Left lung (tissue), 14 donors: ENCODE data around the gene WDR59. TPM values are rescaled to one million over a fixed set of nuclear protein-coding genes. Genes with fewer than 3 reads are reported as not detected.
A peak's percentile ranks its signal among the peaks of the same experiment; 100 is the strongest.

ENCODE experiments used
- ATAC-seq: fragments of 200-7000 bp; cut with Tn5 transposase; one replicate; pipeline ENCODE4 v1.9.1; 2020; ENCODE audit warnings: moderate library complexity
- DNase-seq, 4 donors: peaks; one replicate each; pipeline ENCODE4 v3.0.0-alpha.2; 2013 to 2020
- H3K27ac ChIP-seq, 2 donors: fragments of 200-600 bp; sonication (generic) in 1 of 2; one replicate each; pipeline versions ENCODE4 v1.5.0 to v1.8.0; 2020 to 2021
- H3K27me3 ChIP-seq, 2 donors: fragments of 200-600 bp; sonication (generic) in 1 of 2; one replicate each; pipeline versions ENCODE4 v1.5.0 to v1.8.0; 2020 to 2021
- H3K36me3 ChIP-seq, 2 donors: fragments of 200-600 bp; sonication (generic) in 1 of 2; one replicate each; pipeline versions ENCODE4 v1.5.0 to v1.8.0; 2020 to 2021
- H3K4me1 ChIP-seq, 2 donors: fragments of 200-600 bp; one replicate each; pipeline ENCODE4 v1.8.0; 2021
- H3K4me3 ChIP-seq, 2 donors: fragments of 200-600 bp; sonication (generic) in 1 of 2; one replicate each; pipeline versions ENCODE4 v1.5.0 to v1.8.0; 2020 to 2021; ENCODE audit warnings: mild to moderate bottlenecking in 1 of 2
- H3K9me3 ChIP-seq, 2 donors: fragments of 200-600 bp; sonication (generic) in 1 of 2; one replicate each; pipeline versions ENCODE4 v1.5.0 to v1.8.0; 2020 to 2021
- CTCF ChIP-seq, 2 donors: fragments of 200-600 bp; sonication (generic) in 1 of 2; IDR thresholded peaks; one replicate each; pipeline versions ENCODE4 v1.5.0 to v1.8.0; 2021; ENCODE audit warnings: antibody characterized with exemption in 2 of 2
- intact Hi-C, 2 donors: fragments of 100-400 bp; cut with DNase I; formaldehyde crosslinking; loops; one replicate each; pipeline versions ENCODE4 v1.11.2 to v1.14.2; 2022
- long read RNA-seq, 12 donors: library from polyadenylated mRNA in 2 of 12; unstranded in 2 of 12; transcript quantifications; one replicate each; pipeline ENCODE4 v2.0.0 and lab custom pipeline, GENCODE V29; 2019 to 2026
- polyA plus RNA-seq, 6 donors: library from polyadenylated mRNA; unstranded; fragments of 120-200 nt; gene quantifications; one replicate each; pipeline ENCODE4 v1.2.1, GENCODE V29; 2013; ENCODE audit not compliant: insufficient read length in 6 of 6
- total RNA-seq, 2 donors: library from RNA; stranded (reverse); fragmentation: NEBNext Ultra II Directional; extraction: Animal tissue kit (Norgen Biotek cat#: 25700); gene quantifications; one replicate each; pipeline ENCODE4 v1.2.1, GENCODE V29; 2021
- donor health status: DM: no; HTN: yes; CAD: no.
- donor health status: DM: no; HTN: no; CAD: no.

WDR59 gene, protein sequence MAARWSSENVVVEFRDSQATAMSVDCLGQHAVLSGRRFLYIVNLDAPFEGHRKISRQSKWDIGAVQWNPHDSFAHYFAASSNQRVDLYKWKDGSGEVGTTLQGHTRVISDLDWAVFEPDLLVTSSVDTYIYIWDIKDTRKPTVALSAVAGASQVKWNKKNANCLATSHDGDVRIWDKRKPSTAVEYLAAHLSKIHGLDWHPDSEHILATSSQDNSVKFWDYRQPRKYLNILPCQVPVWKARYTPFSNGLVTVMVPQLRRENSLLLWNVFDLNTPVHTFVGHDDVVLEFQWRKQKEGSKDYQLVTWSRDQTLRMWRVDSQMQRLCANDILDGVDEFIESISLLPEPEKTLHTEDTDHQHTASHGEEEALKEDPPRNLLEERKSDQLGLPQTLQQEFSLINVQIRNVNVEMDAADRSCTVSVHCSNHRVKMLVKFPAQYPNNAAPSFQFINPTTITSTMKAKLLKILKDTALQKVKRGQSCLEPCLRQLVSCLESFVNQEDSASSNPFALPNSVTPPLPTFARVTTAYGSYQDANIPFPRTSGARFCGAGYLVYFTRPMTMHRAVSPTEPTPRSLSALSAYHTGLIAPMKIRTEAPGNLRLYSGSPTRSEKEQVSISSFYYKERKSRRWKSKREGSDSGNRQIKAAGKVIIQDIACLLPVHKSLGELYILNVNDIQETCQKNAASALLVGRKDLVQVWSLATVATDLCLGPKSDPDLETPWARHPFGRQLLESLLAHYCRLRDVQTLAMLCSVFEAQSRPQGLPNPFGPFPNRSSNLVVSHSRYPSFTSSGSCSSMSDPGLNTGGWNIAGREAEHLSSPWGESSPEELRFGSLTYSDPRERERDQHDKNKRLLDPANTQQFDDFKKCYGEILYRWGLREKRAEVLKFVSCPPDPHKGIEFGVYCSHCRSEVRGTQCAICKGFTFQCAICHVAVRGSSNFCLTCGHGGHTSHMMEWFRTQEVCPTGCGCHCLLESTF
- total RNA-seq = 10 to 100 TPM; 46.9 to 47.1 TPM
- 100 to 1,000 TPM in 3 of 6 donors, 10 to 100 TPM in 3; 82.2 to 113 (median 101) TPM for polyA plus RNA-seq
- long read RNA-seq, donor 1, partial matches to known transcripts = 107 of 109 reads
- long read RNA-seq, donor 1, other reads (novel, unspliced or antisense) = 0 of 109 reads
- long read RNA-seq, donor 2, partial matches to known transcripts = 82 of 129 reads
- long read RNA-seq, donor 2, other reads (novel, unspliced or antisense) = 43 of 129 reads
- long read RNA-seq, donor 3, full-length matches to known transcripts = 3 of 3 reads
- long read RNA-seq, donor 3, partial matches to known transcripts = 0 of 3 reads
- long read RNA-seq, donor 3, other reads (novel, unspliced or antisense) = 0 of 3 reads
- long read RNA-seq, donor 4, partial matches to known transcripts = 0 of 2 reads
- long read RNA-seq, donor 4, other reads (novel, unspliced or antisense) = 1 of 2 reads
- long read RNA-seq, donor 5, partial matches to known transcripts = 0 of 5 reads
- long read RNA-seq, donor 5, other reads (novel, unspliced or antisense) = 0 of 5 reads
- long read RNA-seq, donor 6, partial matches to known transcripts = 23 of 40 reads
- long read RNA-seq, donor 6, other reads (novel, unspliced or antisense) = 17 of 40 reads
- long read RNA-seq, donor 7, full-length matches to known transcripts = 2 of 11 reads
- long read RNA-seq, donor 7, partial matches to known transcripts = 9 of 11 reads
- long read RNA-seq, donor 7, other reads (novel, unspliced or antisense) = 0 of 11 reads
- long read RNA-seq, donor 8, full-length matches to known transcripts = 4 of 4 reads
- long read RNA-seq, donor 8, partial matches to known transcripts = 0 of 4 reads
- long read RNA-seq, donor 8, other reads (novel, unspliced or antisense) = 0 of 4 reads
- long read RNA-seq, donor 9 = 0 reads
- long read RNA-seq, donor 10, partial matches to known transcripts = 1 of 2 reads
- long read RNA-seq, donor 10, other reads (novel, unspliced or antisense) = 1 of 2 reads
- long read RNA-seq, donor 11 = 0 reads
- long read RNA-seq, donor 12, partial matches to known transcripts = 63 of 65 reads
- long read RNA-seq, donor 12, other reads (novel, unspliced or antisense) = 0 of 65 reads

DNA sequence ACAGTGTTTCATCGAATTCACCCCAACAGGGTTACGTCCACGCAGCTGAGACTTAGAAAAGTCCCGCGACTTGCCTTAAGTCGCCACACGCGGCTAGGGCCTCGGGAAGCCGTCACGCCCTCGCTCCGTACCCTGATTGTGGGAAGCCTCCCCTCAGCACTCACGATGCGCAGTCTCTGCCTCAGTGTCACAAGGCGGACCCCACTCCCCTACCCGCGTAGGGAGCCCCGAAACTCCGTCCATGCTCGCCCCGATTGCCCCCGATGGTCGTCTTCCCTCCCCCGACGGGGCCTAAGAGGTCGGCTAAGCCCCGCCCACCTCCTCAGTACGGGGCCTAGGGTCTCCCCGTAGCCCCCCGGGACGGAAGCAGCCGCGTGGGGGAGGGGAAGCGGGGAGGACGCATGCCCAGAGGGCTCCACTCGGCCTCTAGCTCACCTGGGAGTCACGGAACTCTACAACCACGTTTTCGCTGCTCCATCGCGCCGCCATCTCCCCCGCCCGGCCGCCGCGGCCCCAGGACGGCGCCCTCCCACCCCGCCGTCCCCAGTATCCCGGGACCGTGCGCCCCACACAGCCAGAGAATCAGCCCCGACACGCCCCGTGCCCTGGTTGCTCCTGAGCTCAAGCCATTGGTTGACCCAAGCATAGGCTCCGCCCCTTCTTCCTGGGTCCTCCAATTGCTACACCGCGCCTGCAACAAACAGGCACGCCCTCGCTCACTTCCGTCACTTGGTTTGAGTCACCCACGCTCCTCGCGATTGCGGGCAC lies at the start of gene WDR59:
WDR59 (minus strand) TSS at position 595 of the 768 bp plus-strand sequence; CDS start at position 489, 106 bp downstream.
- H3K27ac ChIP-seq = peak within 1 kb of the TSS; percentile 30 to 78
- peak within 1 kb of the TSS; percentile 98 to 100 for H3K4me3 ChIP-seq
- peak; percentile 100 for ATAC-seq
- H3K27me3 ChIP-seq = no peaks in the 10 kb centered on the region
- TF ChIP-seq CTCF (IDR thresholded peaks at IDR 0.05) = no peak
- H3K9me3 ChIP-seq = no peaks in the 10 kb centered on the region
- H3K4me1 ChIP-seq = peaks cover 0 to 22% of the 10 kb centered on the region in 2 donors
- H3K36me3 ChIP-seq = no peaks in the 10 kb centered on the region
- DNase-seq = peak; percentile 98 to 99 (median 98)
- intact Hi-C loops = no loop called here

- H3K4me1 ChIP-seq = peaks cover 0 to 10% of the 10 kb centered on the region in 2 donors
- no peaks in the 10 kb centered on the region for H3K27me3 ChIP-seq
- no peak overlapping the region for H3K27ac ChIP-seq
- H3K36me3 ChIP-seq = no peaks in the 10 kb centered on the region
- no peak overlapping the region for H3K4me3 ChIP-seq
- intact Hi-C loops = no loop called here
- ATAC-seq = no peak
- no peak for TF ChIP-seq CTCF (IDR thresholded peaks at IDR 0.05)
- no peak for DNase-seq
- no peaks in the 10 kb centered on the region for H3K9me3 ChIP-seq
Observed at GRCh38 chr16:75032655-75033054, 47.7 kb upstream of the WDR59 start.

DNA sequence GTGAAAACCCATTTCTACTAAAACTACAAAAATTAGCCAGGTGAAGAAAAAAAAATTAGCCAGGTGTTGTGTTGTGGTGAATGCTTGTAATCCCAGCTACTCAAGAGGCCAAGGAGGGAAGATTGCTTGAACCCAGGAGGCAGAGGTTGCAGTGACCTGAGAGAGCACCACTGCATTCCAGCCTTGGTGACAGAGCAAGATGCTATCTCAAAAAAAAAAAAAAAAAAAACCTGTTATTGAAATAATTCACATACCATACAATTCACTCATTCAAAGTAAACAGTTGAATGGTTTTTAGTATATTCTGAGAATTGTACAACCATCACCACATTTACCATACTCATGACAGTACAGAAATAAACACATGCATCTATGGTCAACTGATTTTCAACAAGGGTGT lies 44.9 kb upstream of the WDR59 start:
- H3K36me3 ChIP-seq = no peaks in the 10 kb centered on the region
- ATAC-seq (no peak), DNase-seq (no peak)
- H3K4me3 ChIP-seq = no peak overlapping the region
- no peak for TF ChIP-seq CTCF (IDR thresholded peaks at IDR 0.05)
- intact Hi-C loops = no loop called here
- no peak overlapping the region for H3K27ac ChIP-seq
- peaks cover 0 to 28% of the 10 kb centered on the region in 2 donors for H3K4me1 ChIP-seq
- H3K9me3 ChIP-seq = no peaks in the 10 kb centered on the region
- no peaks in the 10 kb centered on the region for H3K27me3 ChIP-seq
